OCI-LY7 (cell line): ENCODE data around the gene TFAP2C.

Source experiments
- CTCF ChIP-seq: fragments of 200-600 bp; sonication (generic); conservative IDR thresholded peaks from 2 replicates; pipeline ENCODE4 v1.5.1; 2014; ENCODE audit warnings: mild to moderate bottlenecking, antibody characterized with exemption, low read length, moderate library complexity, mixed read lengths
- EZH2phosphoT487 ChIP-seq: fragments of 200-600 bp; sonication (generic); IDR thresholded peaks from 2 replicates; pipeline ENCODE4 v1.6.1; 2018; ENCODE audit warnings: low read depth, borderline replicate concordance, mild to moderate bottlenecking, mixed run types, antibody characterized with exemption, low read length, moderate library complexity, mixed read lengths

GRCh38 chr20:56605261-56605996 lies 23.7 kb upstream of the TFAP2C start:
- TF ChIP-seq CTCF, result no peak
- no peak for TF ChIP-seq EZH2phosphoT487
